OCI-LY3 (cell line): ENCODE data around the gene OPN3.

Experiments
- H2AFZ ChIP-seq: fragments of 200-600, 300-600 bp; shearing (Covaris generic); 2 replicates; pipeline ENCODE4 v1.6.0; 2014; ENCODE audit warnings: antibody characterized with exemption, low read depth, low read length
- H3K27ac ChIP-seq: fragments of 200-600, 300-600 bp; sonication (generic); 2 replicates; pipeline ENCODE4 v1.5.1; 2014; ENCODE audit warnings: mild to moderate bottlenecking, low read length, moderate library complexity, mixed read lengths
- H3K27me3 ChIP-seq: fragments of 200-600, 300-600 bp; sonication (generic); 2 replicates; pipeline ENCODE4 v1.6.1; 2014; ENCODE audit warnings: low read depth, low read length, mixed read lengths
- H3K36me3 ChIP-seq: fragments of 200-600, 300-600 bp; sonication (generic); replicated peaks from 2 replicates; pipeline ENCODE3; 2014; ENCODE audit warnings: low read depth, low read length, mixed read lengths
- H3K4me1 ChIP-seq: fragments of 300-600, 200-600 bp; sonication (generic); 2 replicates; pipeline ENCODE4 v1.6.1; 2014; ENCODE audit warnings: low read length, mixed read lengths
- H3K4me2 ChIP-seq: fragments of 200-600, 300-600 bp; sonication (generic); 2 replicates; pipeline ENCODE4 v1.6.1; 2014; ENCODE audit warnings: low read length, mixed read lengths
- H3K4me3 ChIP-seq: fragments of 300-600, 200-600 bp; sonication (generic); 2 replicates; pipeline ENCODE4 v1.5.1; 2014; ENCODE audit warnings: antibody characterized with exemption, mild to moderate bottlenecking, low read length, moderate library complexity
- H3K79me2 ChIP-seq: fragments of 300-600, 200-600 bp; shearing (Covaris generic); 2 replicates; pipeline ENCODE4 v1.6.1; 2014; ENCODE audit warnings: mild to moderate bottlenecking, low read length, mixed read lengths
- H3K9ac ChIP-seq: fragments of 300-600, 200-600 bp; shearing (Covaris generic); 2 replicates; pipeline ENCODE4 v1.6.0; 2014; ENCODE audit warnings: mild to moderate bottlenecking, low read length, moderate library complexity
- H3K9me3 ChIP-seq: fragments of 200-600, 300-600 bp; shearing (Covaris generic); 2 replicates; pipeline ENCODE4 v1.6.1; 2014; ENCODE audit warnings: low read length, mixed read lengths; ENCODE audit not compliant: insufficient read depth
- H4K20me1 ChIP-seq: fragments of 200-600, 300-600 bp; sonication (generic); 2 replicates; pipeline ENCODE4 v1.6.1; 2016; ENCODE audit warnings: low read length, mixed read lengths; ENCODE audit not compliant: insufficient read depth
- CTCF ChIP-seq: fragments of 200-600, 300-600 bp; sonication (generic); IDR thresholded peaks from 2 replicates; pipeline ENCODE4 v1.5.1; 2014; ENCODE audit warnings: antibody characterized with exemption, low read length, low read depth
- EZH2phosphoT487 ChIP-seq: fragments of 200-600 bp; shearing (Covaris generic); IDR thresholded peaks from 2 replicates; pipeline ENCODE4 v1.6.1; 2018; ENCODE audit warnings: antibody characterized with exemption, mixed run types, low read depth

OPN3 gene

GRCh38 chr1:241638909-241639622 is 1.1 kb downstream of the OPN3 start:
- H3K27ac ChIP-seq, result peak overlapping the region; percentile 54; the same call in 1 of the 2 replicates
- H4K20me1 ChIP-seq, result no peaks in the 10 kb centered on the region
- H3K36me3 ChIP-seq, result peaks cover 31% of the 10 kb centered on the region
- peaks cover 52% of the 10 kb centered on the region for H3K79me2 ChIP-seq
- peak overlapping the region; percentile 25; the same call in 1 of the 2 replicates for H2AFZ ChIP-seq
- H3K27me3 ChIP-seq, result no peaks in the 10 kb centered on the region
- no peaks in the 10 kb centered on the region for H3K9me3 ChIP-seq
- peaks cover 41% of the 10 kb centered on the region for H3K4me1 ChIP-seq
- H3K4me2 ChIP-seq, result peak overlapping the region; percentile 88
- H3K9ac ChIP-seq, result peak overlapping the region; percentile 96
- peak overlapping the region; percentile 96 for H3K4me3 ChIP-seq
- TF ChIP-seq CTCF, result no peak
- no peak for TF ChIP-seq EZH2phosphoT487

GRCh38 chr1:241638099-241638682 is 2.0 kb downstream of the OPN3 start:
- Histone ChIP-seq H3K4me3 (peak overlapping the region; percentile 96), H4K20me1 (no peaks in the 10 kb centered on the region), H3K79me2 (peaks cover 58% of the 10 kb centered on the region), H3K9ac (no peak overlapping the region), H3K4me2 (peak overlapping the region; percentile 88), H3K27ac (no peak overlapping the region), H3K4me1 (peaks cover 41% of the 10 kb centered on the region), H3K9me3 (no peaks in the 10 kb centered on the region), H3K27me3 (no peaks in the 10 kb centered on the region), H3K36me3 (peaks cover 39% of the 10 kb centered on the region), H2AFZ (no peak overlapping the region)
- TF ChIP-seq EZH2phosphoT487 (no peak), CTCF (no peak)

GRCh38 chr1:241637604-241638003 is 2.6 kb downstream of the OPN3 start:
- Histone ChIP-seq H3K27me3 (no peaks in the 10 kb centered on the region), H3K9ac (no peak overlapping the region), H4K20me1 (no peaks in the 10 kb centered on the region), H3K4me3 (no peak overlapping the region), H3K4me2 (peak overlapping the region; percentile 88; the same call in 1 of the 2 replicates), H3K36me3 (peaks cover 43% of the 10 kb centered on the region), H3K27ac (no peak overlapping the region), H3K9me3 (no peaks in the 10 kb centered on the region), H3K79me2 (peaks cover 58% of the 10 kb centered on the region), H2AFZ (no peak overlapping the region), H3K4me1 (peaks cover 41% of the 10 kb centered on the region)
- no peak for TF ChIP-seq EZH2phosphoT487
- TF ChIP-seq CTCF, result no peak

- H3K4me1 ChIP-seq, result peaks cover 41% of the 10 kb centered on the region
- H2AFZ ChIP-seq, result no peak overlapping the region
- no peak overlapping the region for H3K27ac ChIP-seq
- H3K9ac ChIP-seq, result no peak overlapping the region
- H3K4me3 ChIP-seq, result no peak overlapping the region
- peaks cover 48% of the 10 kb centered on the region for H3K36me3 ChIP-seq
- H3K79me2 ChIP-seq, result peaks cover 58% of the 10 kb centered on the region
- TF ChIP-seq EZH2phosphoT487, result no peak
- TF ChIP-seq CTCF, result no peak
- 0 out of 2 replicates have a peak overlapping the region, but pooled peaks have one; percentile 3 for H3K4me2 ChIP-seq
- H3K27me3 ChIP-seq, result no peaks in the 10 kb centered on the region
- H4K20me1 ChIP-seq, result no peaks in the 10 kb centered on the region
- H3K9me3 ChIP-seq, result no peaks in the 10 kb centered on the region
Observed at GRCh38 chr1:241637046-241637590, 3.1 kb downstream of the OPN3 start.
